MM.1S (cell line): Measurements from ENCODE around the gene AKAP13.

Source experiments
- DNase-seq: peaks from one replicate; pipeline ENCODE4 v3.0.0-alpha.2; 2015
- H2AFZ ChIP-seq: fragments of 300-600 bp; sonication (generic); 2 replicates; pipeline ENCODE4 v1.6.0; 2016; ENCODE audit warnings: antibody characterized with exemption, low read length
- H3F3A ChIP-seq: fragments of 300-600 bp; sonication (generic); 2 replicates; pipeline ENCODE4 v1.6.1; 2016; ENCODE audit warnings: mild to moderate bottlenecking, antibody characterized with exemption, low read length, moderate library complexity, mixed read lengths; ENCODE audit not compliant: insufficient read depth
- H3K27ac ChIP-seq: fragments of 300-600 bp; sonication (generic); 2 replicates; pipeline ENCODE4 v1.5.1; 2016; ENCODE audit warnings: mild to moderate bottlenecking, low read length
- H3K27me3 ChIP-seq: fragments of 300-600 bp; sonication (generic); replicated peaks from 2 replicates; pipeline ENCODE4 v1.6.0; 2016; ENCODE audit warnings: low read length; ENCODE audit not compliant: insufficient read depth
- H3K36me3 ChIP-seq: fragments of 300-600 bp; sonication (generic); replicated peaks from 2 replicates; pipeline ENCODE4 v1.6.1; 2016; ENCODE audit warnings: mild to moderate bottlenecking, low read length, mixed read lengths; ENCODE audit not compliant: insufficient read depth
- H3K4me1 ChIP-seq: fragments of 300-600 bp; sonication (generic); 2 replicates; pipeline ENCODE4 v1.6.1; 2016; ENCODE audit warnings: low read length, mixed read lengths
- H3K4me2 ChIP-seq: fragments of 300-600 bp; sonication (generic); 2 replicates; pipeline ENCODE4 v1.6.0; 2016; ENCODE audit warnings: low read depth, low read length
- H3K4me3 ChIP-seq: fragments of 300-600 bp; sonication (generic); 2 replicates; pipeline ENCODE4 v1.5.1; 2016; ENCODE audit warnings: low read length, mixed read lengths
- H3K79me2 ChIP-seq: fragments of 300-600 bp; sonication (generic); 2 replicates; pipeline ENCODE4 v1.6.1; 2016; ENCODE audit warnings: mixed run types, low read length, mixed read lengths
- H3K9ac ChIP-seq: fragments of 300-600 bp; sonication (generic); 2 replicates; pipeline ENCODE4 v1.6.1; 2016; ENCODE audit warnings: low read length, mixed read lengths
- H3K9me2 ChIP-seq: fragments of 300-600 bp; sonication (generic); replicated peaks from 2 replicates; pipeline ENCODE4 v1.6.1; 2016; ENCODE audit warnings: mild to moderate bottlenecking, low read length, mixed read lengths; ENCODE audit not compliant: insufficient read depth
- H3K9me3 ChIP-seq: fragments of 300-600 bp; sonication (generic); replicated peaks from 2 replicates; pipeline ENCODE4 v1.6.1; 2016; ENCODE audit warnings: mild to moderate bottlenecking, low read length, mixed read lengths; ENCODE audit not compliant: insufficient read depth
- H4K20me1 ChIP-seq: fragments of 300-600 bp; sonication (generic); 2 replicates; pipeline ENCODE4 v1.6.1; 2016; ENCODE audit warnings: mild to moderate bottlenecking, low read length, moderate library complexity, mixed read lengths; ENCODE audit not compliant: insufficient read depth
- EZH2 ChIP-seq: fragments of 300-600 bp; sonication (generic); optimal IDR thresholded peaks from 2 replicates; pipeline ENCODE3; 2017; ENCODE audit warnings: low read depth, mild to moderate bottlenecking, antibody characterized with exemption, low read length, mixed read lengths
- EZH2phosphoT487 ChIP-seq: fragments of 300-600 bp; sonication (generic); IDR thresholded peaks from 2 replicates; pipeline ENCODE4 v1.6.1; 2018; ENCODE audit warnings: antibody characterized with exemption, low read length
- TF ChIP-seq, protein P1 (sequence below): fragments of 300-600 bp; sonication (generic); IDR thresholded peaks from 2 replicates; pipeline ENCODE4 v1.5.1; 2016; ENCODE audit warnings: antibody characterized with exemption, low read length, mixed read lengths

AKAP13 gene

GRCh38 chr15:85772668-85773067 is 392.3 kb downstream of the AKAP13 start:
- Histone ChIP-seq H3K4me2 (no peak overlapping the region), H2AFZ (no peak overlapping the region), H3K27me3 (no peaks in the 10 kb centered on the region), H3K4me3 (no peak overlapping the region), H3K79me2 (peaks cover 4% of the 10 kb centered on the region; the same call in 1 of the 2 replicates), H3K9ac (no peak overlapping the region), H3K4me1 (no peaks in the 10 kb centered on the region), H4K20me1 (no peaks in the 10 kb centered on the region), H3K9me2 (no peaks in the 10 kb centered on the region), H3K9me3 (no peaks in the 10 kb centered on the region), H3K27ac (no peak overlapping the region), H3F3A (no peaks in the 10 kb centered on the region), H3K36me3 (no peaks in the 10 kb centered on the region)
- no peak for DNase-seq
- no peak for TF ChIP-seq EZH2phosphoT487
- no peak for TF ChIP-seq EZH2
- TF ChIP-seq, protein P1, sequence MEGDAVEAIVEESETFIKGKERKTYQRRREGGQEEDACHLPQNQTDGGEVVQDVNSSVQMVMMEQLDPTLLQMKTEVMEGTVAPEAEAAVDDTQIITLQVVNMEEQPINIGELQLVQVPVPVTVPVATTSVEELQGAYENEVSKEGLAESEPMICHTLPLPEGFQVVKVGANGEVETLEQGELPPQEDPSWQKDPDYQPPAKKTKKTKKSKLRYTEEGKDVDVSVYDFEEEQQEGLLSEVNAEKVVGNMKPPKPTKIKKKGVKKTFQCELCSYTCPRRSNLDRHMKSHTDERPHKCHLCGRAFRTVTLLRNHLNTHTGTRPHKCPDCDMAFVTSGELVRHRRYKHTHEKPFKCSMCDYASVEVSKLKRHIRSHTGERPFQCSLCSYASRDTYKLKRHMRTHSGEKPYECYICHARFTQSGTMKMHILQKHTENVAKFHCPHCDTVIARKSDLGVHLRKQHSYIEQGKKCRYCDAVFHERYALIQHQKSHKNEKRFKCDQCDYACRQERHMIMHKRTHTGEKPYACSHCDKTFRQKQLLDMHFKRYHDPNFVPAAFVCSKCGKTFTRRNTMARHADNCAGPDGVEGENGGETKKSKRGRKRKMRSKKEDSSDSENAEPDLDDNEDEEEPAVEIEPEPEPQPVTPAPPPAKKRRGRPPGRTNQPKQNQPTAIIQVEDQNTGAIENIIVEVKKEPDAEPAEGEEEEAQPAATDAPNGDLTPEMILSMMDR, result no peak

DNA sequence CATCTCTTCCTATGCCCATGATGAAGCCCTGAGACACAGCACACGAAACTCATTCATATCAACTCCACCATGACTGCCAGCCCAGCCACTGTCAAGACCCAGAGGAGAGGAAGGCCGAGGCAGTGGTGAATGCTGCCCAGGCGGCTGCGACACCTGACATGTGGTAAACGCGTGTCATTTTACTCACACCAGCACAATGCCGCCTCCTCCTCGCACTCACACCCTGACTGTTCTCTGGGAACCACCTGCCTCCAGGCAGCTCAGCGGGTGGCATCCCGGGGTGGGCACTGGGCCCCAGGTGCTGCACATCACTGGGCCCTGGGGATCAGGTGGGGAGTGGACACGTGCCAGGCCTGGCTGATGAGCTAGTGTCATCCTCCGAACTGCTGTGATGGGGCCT is 392.8 kb downstream of the AKAP13 start:
- Histone ChIP-seq H3K9me3 (no peaks in the 10 kb centered on the region), H3K79me2 (peaks cover 4% of the 10 kb centered on the region; the same call in 1 of the 2 replicates), H3K36me3 (no peaks in the 10 kb centered on the region), H3K4me1 (no peaks in the 10 kb centered on the region), H3F3A (no peaks in the 10 kb centered on the region), H4K20me1 (no peaks in the 10 kb centered on the region), H3K9me2 (no peaks in the 10 kb centered on the region), H3K4me3 (no peak overlapping the region), H3K9ac (no peak overlapping the region), H2AFZ (no peak overlapping the region), H3K27me3 (no peaks in the 10 kb centered on the region), H3K27ac (no peak overlapping the region), H3K4me2 (no peak overlapping the region)
- DNase-seq, result no peak
- TF ChIP-seq EZH2 (no peak), EZH2phosphoT487 (no peak)
- TF ChIP-seq, protein P1, result no peak

DNA sequence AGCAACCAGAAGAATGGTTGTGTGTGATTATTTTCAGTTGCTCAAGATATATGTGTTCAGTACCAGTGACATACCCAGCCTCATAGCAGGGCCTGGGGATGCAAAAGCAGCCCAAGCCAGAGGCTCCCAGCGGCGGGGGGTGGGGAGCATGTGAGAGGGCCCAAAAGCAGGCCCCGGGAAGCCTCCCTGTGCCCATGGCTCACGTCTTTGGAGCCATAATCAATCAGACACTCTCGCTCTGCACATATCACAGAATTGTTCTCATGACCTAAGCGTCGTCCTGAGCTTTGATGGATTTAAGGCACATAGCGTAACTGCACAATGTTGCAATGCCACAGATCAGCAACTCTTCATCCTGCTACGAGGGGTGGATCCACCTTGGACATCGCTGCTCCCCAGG is 393.6 kb downstream of the AKAP13 start:
- no peaks in the 10 kb centered on the region for H3F3A ChIP-seq
- no peak for DNase-seq
- H3K9ac ChIP-seq, result no peak overlapping the region
- no peak overlapping the region for H3K4me2 ChIP-seq
- peaks cover 4% of the 10 kb centered on the region; the same call in 1 of the 2 replicates for H3K79me2 ChIP-seq
- H2AFZ ChIP-seq, result no peak overlapping the region
- TF ChIP-seq EZH2 (no peak), EZH2phosphoT487 (no peak)
- TF ChIP-seq, protein P1, result no peak
- no peaks in the 10 kb centered on the region for H3K9me2 ChIP-seq
- no peak overlapping the region for H3K4me3 ChIP-seq
- H3K4me1 ChIP-seq, result no peaks in the 10 kb centered on the region
- H3K36me3 ChIP-seq, result no peaks in the 10 kb centered on the region
- H3K27me3 ChIP-seq, result no peaks in the 10 kb centered on the region
- H4K20me1 ChIP-seq, result no peaks in the 10 kb centered on the region
- no peaks in the 10 kb centered on the region for H3K9me3 ChIP-seq
- no peak overlapping the region for H3K27ac ChIP-seq
